NCI-H82 treated with DMSO at 0.1 percent for 48 hours (cell line): ENCODE measurements around the gene GCSAM.

ENCODE experiments used
- DNase-seq: peaks from one replicate; lab custom pipeline; 2025; ENCODE audit not compliant: unreplicated experiment; lab: John Stamatoyannopoulos, UW

The GCSAM gene

DNA sequence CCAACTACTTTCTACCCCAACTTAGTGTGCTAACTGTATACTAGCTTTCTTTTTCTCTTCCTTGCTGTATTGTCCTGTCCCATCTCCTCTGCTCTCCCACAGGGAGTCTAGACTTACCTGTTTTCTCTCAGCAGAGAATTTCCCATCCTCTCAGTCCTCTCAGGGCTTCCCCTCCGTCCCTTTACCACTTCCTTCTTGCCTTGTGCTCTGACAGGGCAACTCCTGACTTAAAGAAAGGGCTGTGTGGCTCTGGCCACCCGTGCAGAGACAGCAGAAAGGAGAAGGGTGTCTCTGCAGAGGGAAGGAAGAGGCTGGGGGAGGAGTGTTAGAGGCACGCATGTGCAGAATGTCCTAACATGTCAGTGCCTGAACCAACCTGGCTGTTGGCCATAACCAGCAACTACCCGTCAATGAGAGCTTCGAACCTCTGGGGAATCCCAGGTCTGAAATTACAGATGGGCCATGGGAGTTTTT is at the start of gene GCSAM:
TSS of gene GCSAM (minus strand) at position 274 of the 474 bp plus-strand sequence. CDS start at position 146, 128 bp downstream.
- DNase-seq: no peak

GRCh38 chr3:112175646-112176045 is 42.6 kb upstream of the GCSAM start:
- DNase-seq: no peak

DNA sequence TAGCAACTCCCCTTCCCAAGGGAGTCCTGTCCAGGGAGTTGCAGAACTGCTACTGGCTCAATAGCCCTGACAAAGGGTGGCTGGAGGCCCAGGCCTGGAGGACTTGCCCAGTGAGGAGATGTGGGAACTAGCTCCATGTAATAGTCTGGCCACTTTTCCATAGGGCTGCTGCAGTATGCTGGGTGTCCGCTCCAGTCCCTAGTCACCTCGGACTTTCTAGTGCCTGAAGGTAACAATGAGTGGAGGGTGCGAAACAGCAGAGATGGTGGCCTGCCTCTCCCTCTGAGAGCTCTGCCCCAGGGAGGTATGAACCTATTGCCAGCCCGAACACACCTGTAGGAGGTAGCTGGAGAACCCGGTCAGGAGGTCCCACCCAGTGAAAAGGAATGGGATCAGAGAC is 42.0 kb upstream of the GCSAM start:
- no peak for DNase-seq

- DNase-seq: no peak
These were observed 38.1 kb upstream of the GCSAM start for GRCh38 chr3:112171144-112171543.

- no peak for DNase-seq
These were observed 37.0 kb upstream of the GCSAM start for GRCh38 chr3:112170046-112170445.

- DNase-seq: no peak
These were observed 34.7 kb upstream of the GCSAM start for GRCh38 chr3:112167758-112168157.

DNA sequence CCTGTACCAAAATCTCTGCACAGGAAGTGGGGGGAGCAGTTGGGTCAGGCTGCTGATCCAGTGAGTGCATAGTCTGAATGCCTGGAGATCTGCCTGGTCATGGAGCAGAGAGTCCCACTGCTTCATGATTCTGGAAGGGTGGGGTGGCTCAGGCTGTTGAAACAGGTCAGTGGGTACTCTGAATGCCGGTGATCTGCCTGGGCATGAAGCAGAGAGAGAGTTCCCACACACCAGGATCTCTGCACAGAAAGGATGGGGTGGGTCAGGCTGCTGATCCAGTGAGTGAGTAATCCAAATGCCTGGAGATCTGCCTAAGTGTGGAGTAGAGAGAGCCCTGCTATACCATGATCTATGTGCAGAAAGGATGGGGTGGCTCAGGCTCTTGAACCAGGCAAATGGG is 16.1 kb upstream of the GCSAM start:
- no peak for DNase-seq

DNA sequence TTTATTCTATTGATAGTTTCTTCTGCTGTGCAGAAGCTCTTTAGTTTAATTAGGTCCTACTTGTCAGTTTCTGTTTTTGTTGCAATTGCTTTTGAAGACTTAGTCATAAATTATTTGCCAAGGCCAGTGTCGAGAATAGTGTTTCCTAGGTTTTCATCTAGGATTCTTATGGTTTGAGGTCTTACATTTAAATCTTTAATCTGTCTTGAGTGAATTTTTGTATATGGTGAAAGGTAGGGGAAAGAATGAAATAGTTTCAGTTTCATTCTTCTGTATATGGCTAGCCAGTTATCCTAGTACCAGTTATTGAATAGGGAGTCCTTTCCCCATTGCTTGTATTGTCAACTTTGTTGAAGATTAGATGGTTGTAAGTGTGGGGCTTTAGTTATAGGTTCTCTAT is 10.6 kb upstream of the GCSAM start:
- DNase-seq: no peak

GRCh38 chr3:112143251-112143650 is 10.2 kb upstream of the GCSAM start:
- DNase-seq: no peak

GRCh38 chr3:112141293-112141692 is 8.2 kb upstream of the GCSAM start:
- no peak for DNase-seq

DNA sequence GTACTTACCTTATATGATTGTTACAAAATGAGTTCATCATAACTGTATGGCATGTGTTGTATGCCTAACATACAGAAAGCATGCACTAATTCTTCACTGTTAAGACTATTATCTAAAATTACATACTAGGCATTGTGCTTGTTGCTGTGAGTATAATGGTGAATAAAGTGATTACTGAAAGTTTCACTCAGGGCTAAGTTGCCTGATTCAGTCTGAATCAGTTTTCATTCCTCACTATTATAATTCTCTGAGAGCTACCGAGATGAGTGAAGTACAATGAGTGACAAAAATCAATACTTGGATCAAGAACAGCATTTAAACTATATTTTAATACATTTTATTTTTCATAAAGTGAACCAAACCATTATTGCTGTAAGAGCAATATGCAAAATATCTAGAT is 7.5 kb upstream of the GCSAM start:
- no peak for DNase-seq

DNA sequence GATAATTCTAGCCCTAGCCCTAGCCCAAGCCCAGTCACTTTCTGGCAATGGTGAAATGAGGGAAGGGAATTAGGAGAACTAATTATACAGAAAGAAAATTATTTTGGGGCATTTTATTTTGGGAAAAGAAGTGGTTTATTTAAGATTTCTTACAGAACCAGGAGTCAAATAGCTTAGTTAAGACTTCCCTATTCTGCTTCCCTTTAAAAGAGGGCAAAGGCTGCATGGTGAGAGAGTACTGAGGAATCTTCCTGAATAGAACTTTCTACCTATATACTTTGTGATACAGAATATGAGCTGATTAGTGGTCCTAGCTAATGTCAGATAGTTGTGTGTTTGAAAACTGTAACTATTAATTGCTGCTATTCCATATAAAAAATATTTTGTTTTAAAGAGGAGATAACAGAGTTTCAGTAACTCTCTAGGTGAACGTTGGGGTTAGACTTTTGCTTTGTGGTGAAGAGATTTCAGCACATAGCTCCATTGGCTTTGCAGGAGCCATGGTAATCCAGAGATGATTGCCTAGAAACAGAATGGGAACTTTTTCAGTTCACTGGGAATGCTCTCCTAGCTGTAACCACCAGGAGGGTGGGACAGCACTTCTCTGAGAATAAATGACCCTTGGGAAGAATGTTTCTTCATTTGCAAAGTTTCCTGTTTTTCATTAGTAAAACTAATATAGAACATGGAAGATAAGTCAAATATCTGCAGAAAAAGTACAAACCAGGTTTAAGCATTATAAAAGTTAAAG is 5.3 kb upstream of the GCSAM start:
- DNase-seq: no peak

DNA sequence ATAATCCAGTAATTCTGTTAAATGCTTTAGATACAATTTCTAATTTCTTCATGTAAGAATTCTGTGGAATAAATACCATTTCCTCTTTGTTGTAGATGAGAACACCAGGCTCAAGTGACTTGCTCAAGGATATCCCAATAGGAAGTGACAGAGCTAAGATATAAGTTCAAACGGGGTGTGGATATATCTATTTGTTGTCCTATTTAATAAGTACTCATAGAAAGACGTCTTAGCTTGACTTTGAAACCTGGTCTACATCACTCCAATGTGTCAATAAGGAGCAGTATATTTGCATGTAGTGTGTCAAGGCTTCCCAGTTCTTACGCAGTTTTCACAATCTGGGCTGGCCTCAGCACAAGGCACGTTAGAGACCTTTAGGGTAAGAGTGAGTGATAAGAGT is 4.7 kb upstream of the GCSAM start:
- DNase-seq: no peak

DNA sequence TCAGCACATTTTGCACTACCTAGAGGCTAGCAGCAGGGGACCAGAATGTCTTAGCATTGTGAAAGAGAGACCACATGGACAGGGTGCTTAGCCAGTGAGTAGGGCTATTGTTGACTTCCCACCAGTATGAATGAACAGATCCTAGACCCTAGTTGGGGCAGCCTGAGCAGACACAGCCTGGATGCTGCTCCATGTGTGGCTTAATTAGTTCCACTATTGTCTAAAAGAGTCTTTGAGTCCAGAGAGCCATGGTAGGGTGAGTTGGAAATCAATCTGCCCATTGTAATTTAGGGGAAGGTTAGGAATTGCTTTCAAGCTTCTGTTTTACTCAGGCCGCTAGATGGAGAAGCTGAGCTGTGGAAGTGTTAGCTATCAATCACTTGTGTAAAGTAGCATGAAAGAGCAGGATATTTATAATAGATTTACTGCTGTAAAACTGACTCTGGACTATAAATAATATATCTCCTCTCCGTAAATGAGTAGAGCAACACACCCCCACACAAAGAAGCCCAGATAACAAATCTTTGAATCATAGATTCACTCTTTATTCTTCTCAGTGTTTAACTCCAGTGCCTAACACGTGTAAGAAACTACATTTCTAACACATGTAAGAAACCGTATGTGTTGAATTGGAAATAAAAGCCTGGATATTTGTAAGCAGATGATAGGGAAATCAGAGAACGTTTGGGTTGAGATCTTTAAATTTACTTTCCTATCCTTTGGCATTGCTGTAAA is 4.1 kb upstream of the GCSAM start:
- peak; percentile 48 for DNase-seq

DNA sequence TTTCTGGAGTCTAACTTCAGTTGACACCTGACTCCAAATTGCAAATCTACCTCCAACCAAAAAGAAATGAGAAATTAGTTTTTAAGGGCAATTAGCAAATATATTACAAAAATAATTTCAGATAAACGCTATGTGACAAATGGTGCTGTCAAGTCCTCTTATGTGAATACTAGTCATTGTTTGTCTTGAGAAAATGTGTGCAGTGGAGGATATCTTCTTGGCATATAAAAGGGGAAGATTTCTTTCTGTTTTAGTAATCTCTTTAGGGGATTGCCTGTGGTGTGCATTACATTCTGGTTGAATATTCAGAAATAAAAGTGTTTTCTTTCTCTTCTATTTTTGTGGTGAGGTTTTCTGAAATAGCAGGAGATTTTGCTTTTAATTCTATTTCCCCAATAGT is 3.0 kb upstream of the GCSAM start:
- DNase-seq: no peak

GRCh38 chr3:112134335-112135124 is 1.5 kb upstream of the GCSAM start:
- DNase-seq: no peak

DNA sequence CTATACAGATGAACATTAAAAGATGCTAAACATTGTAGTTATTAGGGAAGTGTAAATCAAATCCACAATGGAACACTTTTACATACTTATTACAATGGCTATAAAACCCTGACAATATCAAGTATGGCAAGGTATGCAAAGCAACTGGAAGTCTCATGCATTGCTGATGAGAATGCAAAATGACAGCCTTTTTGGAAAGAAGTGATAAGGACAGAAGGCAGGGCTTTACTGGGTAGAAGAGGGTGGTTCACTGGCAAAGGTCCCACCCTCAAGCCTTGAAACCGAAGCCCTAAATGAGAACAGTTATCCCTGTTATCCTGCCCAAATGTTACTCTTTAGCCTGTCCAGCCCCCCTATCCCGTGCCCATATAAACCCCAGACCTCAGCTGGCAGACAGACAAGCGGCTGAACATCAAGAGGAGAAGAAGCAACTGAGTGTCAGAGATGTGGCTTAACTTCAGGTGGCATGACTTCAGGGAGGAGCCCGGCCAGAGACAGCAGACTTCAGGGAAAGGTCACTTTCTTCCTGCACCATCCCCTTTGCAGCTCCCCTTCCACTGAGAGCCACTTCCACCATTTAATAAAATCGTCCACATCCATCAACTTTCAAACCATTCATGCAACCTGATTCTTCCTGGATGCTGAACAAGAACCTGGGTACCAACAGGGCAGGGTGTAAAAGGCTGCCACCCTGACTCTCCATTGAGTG is 732 bp upstream of the GCSAM start:
- no peak for DNase-seq

DNA sequence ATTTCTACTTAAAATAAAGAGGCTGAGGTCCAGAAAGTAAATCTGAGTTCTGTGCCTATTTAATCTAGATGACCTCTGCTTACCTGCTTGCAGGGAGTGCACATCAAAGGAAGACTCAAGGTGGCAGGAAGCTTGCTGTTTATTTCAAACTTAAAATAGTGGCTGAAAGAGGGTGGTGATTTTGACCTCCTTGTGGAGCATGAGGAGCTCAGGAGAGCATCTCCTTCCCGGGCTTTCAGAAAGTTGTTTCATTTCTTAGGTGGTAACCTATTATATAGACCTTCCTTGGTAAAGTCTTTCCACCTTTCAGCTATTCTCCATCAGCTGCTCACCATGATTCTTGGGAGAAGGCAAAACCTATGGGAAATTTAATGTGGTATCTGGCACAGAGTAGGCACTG is 494 bp downstream of the GCSAM start:
- DNase-seq: no peak

DNA sequence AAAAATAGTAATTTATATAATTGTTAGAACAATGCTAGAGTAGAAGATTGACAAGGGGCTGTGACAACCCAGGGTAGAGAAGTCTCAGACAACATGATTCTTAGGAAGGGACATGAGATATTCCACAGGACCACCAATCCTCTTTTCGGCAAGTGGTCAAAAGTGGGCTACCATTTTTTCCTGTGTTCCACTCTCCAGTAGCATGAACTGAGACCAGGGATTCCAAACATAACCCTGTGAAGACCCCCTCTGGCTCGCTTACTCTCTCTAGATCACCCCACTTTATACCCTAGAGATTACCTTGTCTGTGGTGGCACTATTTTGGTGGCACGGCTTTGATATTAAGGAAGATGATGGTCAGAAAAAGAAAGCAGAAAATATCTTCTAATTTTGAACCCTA is 960 bp downstream of the GCSAM start:
- DNase-seq: no peak

- DNase-seq: no peak
These were observed 1.9 kb downstream of the GCSAM start for GRCh38 chr3:112131111-112131510.

GRCh38 chr3:112130638-112130993 is 2.4 kb downstream of the GCSAM start:
- no peak for DNase-seq
